ENCODE results near the gene ITPRID1. TPM values are rescaled to one million over a fixed set of nuclear protein-coding genes. Genes with fewer than 3 reads are reported as not detected.
"Not testable (repeated sequence)": the region's sequence is repeated elsewhere in the genome, so short reads cannot be mapped to it uniquely, and the experiment has no call there.

The ITPRID1 gene
- total RNA-seq (2014; rRNA removed; shearing (Covaris generic)): not detected in 2 replicates

DNA sequence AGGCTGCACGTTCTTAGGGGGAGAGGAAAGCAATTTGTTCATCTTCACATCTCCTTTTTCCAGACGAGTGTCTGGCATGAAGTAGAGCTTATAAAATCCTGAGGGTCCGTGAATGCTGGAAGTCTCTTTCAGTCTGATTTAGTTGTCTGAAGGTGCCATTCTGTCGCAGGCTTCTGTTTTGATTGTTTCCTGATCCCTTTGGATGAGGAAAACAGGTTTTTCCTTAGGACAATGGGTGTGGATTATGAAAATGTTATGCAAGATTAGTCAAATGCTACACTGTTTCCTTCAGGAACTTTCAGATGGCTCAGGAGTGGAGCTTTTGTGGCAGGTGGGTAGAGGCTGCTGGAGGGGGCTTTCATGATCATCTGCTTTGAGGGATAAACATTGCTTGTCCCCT is at the start of gene ITPRID1:
Gene ITPRID1 (plus strand): TSS at position 301 of the 400 bp plus-strand sequence. CDS start 38,935 bp downstream, outside the sequence.
- no peak for DNase-seq (ENCODE audit: low read depth)

DNA sequence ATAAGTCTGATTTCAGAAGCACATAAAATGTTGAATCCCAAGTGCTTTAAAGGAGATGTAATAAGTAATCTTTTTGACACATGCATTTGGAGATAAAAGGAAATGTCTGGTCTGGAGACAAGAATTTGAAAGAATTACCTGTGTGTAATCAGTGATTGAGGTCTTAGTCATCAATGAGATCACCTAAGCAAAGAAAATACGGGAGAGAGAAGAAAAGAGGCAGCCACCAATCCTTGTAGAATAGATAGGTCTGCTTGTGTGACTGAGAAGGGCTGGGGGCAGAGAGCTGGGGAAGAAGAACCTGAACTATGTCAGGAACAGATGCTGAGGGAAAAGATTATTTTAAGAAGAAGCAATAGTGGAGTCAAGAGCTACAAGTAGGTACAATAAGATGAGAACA is 49.3 kb upstream of the ITPRID1 start:
- no peak for DNase-seq (ENCODE audit: low read depth)

DNA sequence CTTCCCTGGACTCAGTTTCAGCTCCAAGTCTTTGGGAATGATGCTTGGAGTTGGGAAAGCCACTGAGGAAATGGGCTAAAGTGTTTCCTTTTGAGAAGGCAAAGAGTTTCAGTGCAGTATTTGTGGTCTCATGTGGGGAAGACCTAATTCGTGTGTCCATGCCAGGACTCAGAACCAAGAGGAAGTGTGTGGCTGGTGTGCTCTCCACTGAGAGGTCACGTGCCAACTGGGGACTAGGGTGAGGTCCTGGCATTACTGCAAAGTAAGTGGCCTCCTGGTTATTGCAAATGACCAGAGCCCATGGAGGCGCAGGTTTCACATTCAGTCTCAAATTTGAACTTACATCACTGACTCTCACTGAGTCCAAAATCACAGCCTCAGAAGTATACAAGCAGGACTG is 48.6 kb upstream of the ITPRID1 start:
- no peak for DNase-seq (ENCODE audit: low read depth)

DNA sequence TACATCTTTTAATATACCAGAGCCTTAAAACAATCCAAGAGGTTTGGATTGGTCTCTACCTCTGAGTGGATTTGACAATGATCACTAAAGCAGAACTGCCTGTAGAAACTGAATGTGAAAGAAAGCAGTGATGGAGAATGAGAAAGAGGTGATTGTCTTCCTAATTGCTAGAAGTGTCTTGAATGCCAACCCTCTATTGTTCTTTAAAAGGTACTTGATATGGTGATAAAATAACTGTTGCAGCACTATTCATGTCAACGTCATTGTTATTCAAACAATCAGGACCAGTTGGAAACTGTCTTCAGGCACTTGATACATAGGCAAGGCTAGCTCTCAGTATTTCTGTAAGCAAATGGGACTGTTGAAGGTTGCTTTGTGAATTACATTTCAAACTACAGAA is 47.9 kb upstream of the ITPRID1 start:
- no peak for DNase-seq (ENCODE audit: low read depth)

DNA sequence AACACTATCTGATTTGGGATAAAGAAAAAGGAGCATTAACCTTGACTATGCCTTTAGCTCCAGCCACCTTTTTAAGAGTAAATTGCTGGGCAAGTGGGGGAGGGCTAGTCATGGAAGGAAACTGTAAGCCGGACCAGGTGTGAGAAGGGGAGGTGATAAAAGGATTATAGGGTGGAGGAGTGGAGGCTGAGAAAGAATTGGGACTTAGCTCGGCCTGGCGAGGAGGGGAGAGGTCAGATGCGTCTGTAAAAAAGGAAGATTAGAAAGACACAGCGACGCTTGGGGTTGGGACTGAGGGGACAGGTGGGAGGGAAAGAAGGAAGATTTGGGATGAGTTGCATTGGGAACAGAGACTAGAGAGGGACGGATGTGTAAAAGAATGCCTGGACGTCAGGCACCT is 43.0 kb upstream of the ITPRID1 start:
- not testable (repeated sequence) for DNase-seq (ENCODE audit: low read depth)

DNA sequence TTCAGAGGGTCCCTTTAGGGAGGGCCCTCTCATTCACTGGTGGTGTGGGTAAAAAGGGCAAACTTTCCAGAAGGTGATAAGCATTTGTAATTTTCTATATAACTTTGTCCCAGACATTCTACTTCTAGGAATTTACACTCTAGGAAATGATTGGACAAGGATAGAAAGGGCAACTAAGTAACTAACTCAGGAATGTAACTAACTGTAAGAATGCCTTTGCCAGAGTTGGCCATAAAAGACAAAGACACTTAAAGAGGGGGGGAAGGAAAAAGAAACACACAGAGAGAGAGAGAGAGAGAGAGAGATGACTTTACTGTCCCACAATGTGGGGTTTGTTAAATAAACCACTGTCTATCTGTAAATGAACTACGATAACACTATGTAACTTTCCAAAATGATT is 38.5 kb upstream of the ITPRID1 start:
- DNase-seq (ENCODE audit: low read depth): no peak

DNA sequence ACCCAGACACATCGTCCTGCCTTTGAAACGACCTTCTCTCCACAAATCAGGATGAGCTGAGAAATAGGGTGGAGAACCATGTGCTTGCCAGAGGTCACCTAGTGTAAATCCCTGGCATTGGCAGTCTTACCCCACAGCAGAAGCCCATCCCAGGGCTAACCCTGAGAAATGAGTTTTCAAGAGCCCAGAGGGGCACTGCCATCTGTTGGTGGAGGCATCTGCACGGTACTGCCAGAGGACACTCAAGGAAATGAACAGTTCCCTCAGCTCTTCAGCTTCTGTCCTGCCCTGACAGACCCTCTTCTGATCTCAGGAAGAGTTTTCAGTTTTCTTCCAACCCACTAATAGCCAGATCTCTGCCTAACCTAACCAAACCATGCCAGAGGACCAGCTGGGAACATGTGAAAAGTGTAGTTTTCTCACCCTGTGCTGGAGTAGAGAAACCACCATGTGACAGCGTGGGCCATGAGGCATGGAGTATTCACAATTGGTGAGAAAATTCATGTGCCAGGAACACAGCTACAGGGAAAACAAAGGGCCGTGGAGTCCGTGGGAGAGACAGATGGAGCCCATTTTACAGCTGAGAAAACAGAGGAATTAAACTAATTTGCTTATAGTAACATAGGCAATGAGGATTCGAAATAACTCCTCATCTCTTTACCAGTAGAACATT is 37.7 kb upstream of the ITPRID1 start:
- DNase-seq (ENCODE audit: low read depth): no peak

DNA sequence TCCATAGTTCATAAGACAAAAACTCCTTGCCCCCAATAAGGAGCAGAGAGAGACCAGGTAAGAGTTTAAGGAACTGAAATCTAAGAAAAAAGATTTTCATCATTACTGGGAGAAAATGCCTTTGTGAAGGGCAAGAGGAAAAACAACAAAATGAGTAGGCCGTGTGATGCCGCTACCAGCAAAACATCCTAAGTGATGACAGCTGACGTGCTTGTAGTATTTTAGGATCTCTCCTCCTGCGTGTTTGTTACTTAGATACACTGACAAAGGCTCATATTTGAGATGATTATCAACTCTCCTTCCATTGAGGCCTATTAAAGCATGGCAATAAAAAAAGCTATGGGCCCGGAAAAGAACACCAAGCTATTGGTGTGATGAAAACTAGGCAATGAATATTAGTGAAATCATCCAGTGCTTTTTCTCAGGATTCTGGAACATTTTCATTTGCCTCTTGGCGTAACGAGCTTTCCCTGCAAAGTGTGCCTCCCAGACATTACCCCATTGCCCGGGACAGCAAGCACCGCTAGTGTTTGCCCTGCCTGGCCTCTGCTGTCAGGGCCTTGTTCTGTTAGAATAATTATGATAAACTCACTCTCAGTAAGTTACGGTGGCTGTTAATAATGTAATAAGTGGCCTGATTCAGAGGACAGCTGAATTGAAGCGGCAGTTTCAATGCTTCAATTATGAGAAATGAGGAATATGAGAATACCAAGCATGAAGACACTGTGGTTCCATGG is 36.8 kb upstream of the ITPRID1 start:
- no peak for DNase-seq (ENCODE audit: low read depth)

DNA sequence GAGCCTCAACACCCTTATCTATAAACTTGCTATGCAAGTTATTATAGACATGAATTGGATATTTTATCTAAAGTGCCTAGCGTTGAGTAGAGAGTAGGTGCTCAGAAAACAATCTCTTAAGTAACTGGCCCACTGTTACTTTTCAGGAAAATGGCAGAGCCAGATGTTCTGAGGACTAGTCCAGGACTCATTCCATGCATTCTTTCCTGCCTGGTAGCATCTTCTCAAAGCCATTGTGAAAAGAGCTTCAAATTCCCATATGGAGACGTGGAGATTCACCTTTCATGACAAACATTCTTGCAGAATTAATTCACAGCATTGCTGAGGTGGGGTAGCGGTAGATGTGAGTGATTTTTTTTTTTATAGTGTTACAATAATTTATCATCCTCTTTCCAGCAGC is 35.9 kb upstream of the ITPRID1 start:
- DNase-seq (ENCODE audit: low read depth): no peak

DNA sequence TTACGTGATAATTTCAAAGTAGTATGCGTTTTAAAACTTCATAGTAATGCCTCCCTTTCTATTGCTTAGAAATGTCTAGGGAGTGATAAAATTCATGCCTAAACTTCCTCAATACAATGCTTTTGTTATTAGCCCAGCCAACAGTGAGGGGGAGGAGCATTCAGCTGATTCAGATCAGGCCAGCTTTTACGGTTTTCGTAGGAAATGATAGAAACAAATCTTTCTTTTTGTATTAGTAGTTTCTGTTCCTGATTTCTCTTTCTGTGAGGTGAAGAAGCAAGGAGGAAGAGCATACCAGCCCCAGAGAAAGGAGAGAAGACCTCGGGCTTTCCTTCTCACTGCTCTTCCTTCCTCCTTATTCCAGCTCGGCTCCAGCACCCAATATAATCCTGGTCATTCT is 35.2 kb upstream of the ITPRID1 start:
- no peak for DNase-seq (ENCODE audit: low read depth)

DNA sequence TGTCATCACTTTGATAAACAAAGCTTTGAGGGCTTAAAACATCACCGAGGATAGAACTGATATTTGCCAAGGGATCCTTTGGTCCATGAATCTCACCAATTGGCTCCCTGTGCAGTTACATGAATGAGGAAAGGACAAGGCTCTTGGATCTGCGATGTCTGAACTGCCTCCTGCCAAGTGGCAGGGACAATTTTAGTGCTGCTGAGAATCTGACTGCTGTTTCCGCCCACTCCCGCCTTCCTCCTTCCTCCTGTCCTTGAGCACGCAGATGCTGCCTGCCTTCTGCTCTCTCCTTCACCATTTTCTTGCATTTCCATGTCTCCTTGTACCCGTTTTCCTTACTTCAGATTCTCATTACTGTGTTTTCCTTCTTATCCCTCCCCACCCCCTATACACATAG is 26.8 kb upstream of the ITPRID1 start:
- no peak for DNase-seq (ENCODE audit: low read depth)

DNA sequence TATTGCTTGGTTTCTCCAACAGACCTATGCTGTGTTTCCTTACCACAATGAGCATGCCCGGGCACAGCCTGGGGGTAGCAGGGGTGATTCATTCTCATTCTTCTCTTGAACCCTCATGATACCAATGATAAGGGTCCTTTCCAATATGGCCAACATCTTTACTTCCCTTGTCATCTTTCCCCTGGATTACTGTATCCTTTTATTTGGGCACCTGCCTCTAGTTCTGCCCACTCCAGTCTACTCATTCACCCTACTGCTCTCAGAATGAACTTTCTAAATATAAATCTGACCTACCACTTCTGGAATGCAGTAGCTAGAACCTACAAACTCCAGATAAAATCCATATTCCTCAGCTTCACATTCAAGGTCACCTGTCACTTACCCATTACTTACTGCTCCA is 26.4 kb upstream of the ITPRID1 start:
- peak; percentile 24 for DNase-seq (ENCODE audit: low read depth)

DNA sequence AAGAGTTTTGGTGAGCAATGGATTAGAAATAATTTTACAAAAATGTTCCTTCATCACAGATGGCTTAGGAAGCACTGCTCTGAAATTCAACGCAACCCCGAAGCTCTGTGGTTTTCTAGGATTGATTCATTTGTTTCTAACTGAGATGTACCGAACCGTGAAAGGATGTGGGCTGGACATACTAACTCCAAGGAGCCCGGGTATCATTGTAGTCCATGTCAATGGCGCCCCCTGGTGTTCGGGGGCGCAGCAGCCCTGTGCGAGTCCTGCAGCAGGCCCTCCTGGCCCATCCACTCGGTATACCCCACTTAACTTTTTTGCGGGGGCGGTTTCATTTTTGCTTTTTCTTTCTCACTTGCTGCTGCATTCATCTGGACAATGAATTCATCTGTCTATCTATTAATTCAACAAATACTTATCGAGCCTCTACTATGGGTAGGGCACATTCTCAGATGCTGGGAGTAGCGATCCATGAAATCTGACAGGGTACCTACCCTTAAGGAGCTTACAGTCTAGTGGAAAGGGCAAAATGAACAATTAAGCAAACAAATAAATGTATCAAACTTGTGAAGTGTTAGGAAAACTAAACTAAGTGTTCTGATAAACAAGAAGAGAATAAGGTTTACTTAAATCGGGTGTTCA is 25.2 kb upstream of the ITPRID1 start:
- peak; percentile 93 for DNase-seq (ENCODE audit: low read depth)

DNA sequence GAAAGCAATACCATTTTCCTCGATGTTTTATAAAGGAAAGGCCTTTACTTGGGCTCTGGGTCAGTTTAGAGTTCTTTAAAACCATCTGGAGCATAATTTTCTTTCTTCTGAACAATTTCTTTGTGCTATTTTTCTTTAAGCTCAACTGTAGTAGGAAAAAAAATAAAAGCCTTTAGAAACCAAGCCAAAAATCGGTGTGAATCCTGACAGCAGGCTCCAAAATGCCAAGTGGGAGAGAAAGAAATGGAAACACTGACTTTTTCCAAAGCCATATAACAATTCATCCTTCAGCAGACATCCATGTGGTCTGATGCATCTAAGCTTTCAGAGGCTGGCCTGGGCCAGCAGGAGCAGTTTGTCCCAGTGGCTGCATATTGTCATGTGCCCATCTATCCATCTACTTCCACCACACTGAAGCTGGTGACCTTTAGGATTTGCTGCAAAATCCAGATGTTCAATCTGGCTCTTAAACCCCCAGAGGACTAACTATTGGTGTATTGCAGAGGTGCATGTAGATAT is 23.0 kb upstream of the ITPRID1 start:
- no peak for DNase-seq (ENCODE audit: low read depth)

DNA sequence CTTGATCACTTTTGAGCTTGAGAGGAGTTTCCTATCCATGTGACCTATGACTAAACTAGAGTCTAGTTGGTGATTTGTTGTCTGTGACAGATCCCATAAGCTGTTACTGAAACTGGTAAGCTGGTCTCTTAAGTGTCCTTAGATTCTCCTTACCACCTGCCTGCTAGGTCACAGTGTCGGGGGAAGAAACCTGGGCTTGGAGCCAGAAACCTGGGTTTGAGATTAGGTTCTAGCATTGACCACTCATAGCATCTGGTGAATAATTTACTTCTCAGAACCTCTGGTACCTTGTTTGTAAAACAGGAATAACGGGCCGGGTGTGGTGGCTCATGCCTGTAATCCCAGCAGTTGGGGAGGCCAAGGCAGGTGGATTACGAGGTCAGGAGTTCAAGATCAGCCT is 21.8 kb upstream of the ITPRID1 start:
- no peak for DNase-seq (ENCODE audit: low read depth)

DNA sequence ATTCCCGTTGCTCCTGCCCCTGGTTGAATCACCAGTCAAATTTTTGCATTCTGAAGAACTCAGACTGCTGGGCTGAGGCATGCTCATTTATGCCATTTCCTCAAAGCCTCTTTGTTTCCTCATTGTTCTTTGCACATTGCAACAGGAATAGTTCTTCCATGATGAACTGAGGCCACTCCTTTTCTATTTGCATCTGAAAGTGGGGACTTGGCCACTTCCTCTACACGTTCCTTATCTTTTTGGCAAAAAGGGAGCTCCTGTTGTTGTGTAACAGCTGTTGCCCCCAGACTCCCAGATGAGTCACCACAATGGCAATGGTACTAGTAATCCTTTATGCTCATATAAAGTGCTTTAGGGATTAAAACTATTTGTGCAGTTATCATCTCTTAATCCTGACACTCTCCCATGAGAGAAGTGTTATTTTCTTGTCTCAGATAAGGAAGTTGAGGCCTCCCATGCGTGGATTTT is 20.1 kb upstream of the ITPRID1 start:
- peak; percentile 51 for DNase-seq (ENCODE audit: low read depth)

DNA sequence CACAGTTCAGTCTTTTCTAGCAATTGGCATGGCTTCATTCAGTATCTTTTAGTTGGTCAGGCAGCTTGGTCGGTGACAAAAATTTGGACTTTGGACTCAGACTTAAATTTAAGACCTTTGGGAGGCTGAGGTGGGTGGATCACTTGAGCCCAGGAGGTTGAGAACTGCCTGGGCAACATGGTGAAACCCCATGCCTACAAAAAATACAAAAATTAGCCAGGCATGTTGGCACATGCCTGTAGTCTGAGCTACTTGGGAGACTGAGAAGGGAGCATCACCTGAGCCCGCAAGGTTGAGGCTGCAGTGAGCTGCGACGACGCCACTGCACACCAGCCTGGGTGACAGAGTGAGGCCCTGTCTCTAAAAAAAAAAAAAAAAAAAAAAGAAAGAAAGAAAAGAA is 19.5 kb upstream of the ITPRID1 start:
- no peak for DNase-seq (ENCODE audit: low read depth)

DNA sequence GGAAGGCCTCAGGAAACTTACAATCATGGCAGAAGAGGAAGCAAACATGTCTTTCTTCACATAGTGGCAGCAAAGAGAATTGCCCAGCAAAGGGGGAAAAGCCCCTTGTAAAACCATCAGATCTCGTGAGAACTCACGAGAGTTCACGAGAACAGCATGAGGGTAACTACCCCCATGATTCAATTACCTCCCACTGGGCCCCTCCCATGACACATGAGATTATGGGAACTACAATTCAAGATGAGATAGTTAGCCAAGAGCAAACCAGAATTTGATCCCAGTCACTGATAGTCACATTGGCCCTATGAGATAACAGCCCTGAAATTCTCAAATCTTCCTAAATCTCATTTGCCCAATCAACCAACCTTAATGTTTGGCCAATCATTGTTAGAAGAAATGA is 18.2 kb upstream of the ITPRID1 start:
- DNase-seq (ENCODE audit: low read depth): no peak

DNA sequence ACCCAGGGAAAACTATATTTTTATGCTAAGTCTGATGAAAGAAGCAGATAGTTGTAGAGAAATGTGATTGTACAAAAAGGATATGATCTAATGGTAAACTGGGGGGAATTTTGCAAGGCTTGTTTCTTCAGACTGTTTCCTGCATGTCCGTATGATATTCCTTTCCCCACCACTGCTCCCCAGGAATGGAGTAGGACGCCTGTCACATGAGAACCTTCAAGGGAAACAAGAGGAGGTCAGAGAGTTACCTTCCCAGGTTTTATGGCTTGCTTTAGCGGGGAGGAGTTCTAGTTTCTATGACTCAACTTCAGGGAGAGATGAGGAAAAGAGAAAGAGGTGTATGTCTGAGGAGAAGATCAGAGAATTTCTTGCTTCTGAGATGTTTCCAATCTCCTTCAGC is 16.4 kb upstream of the ITPRID1 start:
- no peak for DNase-seq (ENCODE audit: low read depth)

DNA sequence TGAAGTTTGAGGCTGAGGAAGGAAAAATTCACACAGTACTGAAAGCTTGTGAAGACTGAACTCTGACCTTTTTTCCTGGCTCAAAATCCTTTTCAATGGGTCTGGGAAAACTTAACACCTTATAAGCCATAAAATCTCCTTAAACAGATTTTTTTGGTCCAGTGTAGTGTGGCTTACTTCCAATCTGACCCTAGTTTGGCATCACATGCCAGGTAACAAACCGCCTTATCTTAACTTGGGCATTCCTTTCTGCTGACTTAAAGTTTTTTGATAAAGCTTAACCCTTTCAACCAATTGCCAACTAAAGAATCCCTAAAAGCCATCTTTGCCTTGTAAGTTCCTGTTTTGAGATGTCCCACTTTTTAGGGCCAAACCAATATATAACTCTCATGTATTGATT is 13.2 kb upstream of the ITPRID1 start:
- DNase-seq (ENCODE audit: low read depth): no peak

DNA sequence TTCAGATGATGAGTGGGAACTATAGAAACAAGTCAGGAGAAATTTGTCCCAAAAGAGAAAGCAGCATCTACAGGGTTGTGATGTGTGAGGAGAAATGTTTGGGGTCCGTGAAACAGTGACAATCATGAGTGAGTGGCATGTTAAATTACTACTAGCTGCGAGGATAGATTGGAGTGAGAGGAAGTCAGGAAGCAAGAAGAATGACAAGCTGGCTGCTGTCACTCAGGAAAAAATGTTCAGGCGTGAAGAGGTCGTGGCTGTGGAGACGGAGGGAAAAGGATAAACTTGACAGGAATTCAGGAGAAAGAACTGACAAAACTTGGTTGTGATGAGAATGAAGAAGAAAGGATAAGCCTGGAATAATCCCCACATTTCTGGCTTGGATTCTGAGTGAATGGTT is 5.1 kb upstream of the ITPRID1 start:
- no peak for DNase-seq (ENCODE audit: low read depth)

DNA sequence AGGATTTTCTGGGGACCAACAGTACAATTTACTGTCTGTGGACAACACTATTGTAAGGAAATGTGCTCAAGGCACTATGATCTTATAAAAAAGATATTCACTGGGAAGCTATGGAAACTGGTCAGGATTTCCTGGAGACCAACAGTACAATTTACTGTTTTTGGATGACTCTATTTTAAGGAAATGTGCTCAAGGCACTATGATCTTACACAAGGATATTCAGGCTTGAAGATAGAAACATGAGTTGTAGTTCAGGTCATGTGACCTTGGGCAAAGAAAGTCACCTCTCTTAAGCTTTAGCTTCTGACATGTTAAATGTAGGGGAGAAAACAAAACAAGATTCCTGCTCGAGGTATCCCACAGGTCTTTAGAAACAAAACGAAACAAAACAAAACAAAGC is 1.7 kb upstream of the ITPRID1 start:
- DNase-seq (ENCODE audit: low read depth): no peak

All from Daoy (cell line).